H1 (cell line): ENCODE data around the gene OR51E1. TPM values are rescaled to one million over a fixed set of nuclear protein-coding genes. Genes with fewer than 3 reads are reported as not detected.

Experiments used
- GTF2F1 ChIP-seq: IDR thresholded peaks from 2 replicates; pipeline ENCODE4 v1.6.1; 2012; ENCODE audit warnings: low read depth, low read length, improper control_type of control experiment, borderline replicate concordance
- JUND ChIP-seq: IDR thresholded peaks from 2 replicates; pipeline ENCODE4 v1.6.1; 2011; ENCODE audit warnings: mild to moderate bottlenecking, improper control_type of control experiment, low read length
- PHF8 ChIP-seq: fragments of 200-600 bp; sonication (generic); conservative IDR thresholded peaks from 2 replicates; pipeline ENCODE4 v1.7.1; 2012; ENCODE audit warnings: low read depth, mild to moderate bottlenecking, inconsistent platforms, low read length, moderate library complexity
- SIX5 ChIP-seq: IDR thresholded peaks from 2 replicates; pipeline ENCODE4 v1.6.1; 2011; ENCODE audit warnings: mild to moderate bottlenecking, low read depth, low read length
- TAF7 ChIP-seq: optimal IDR thresholded peaks from 2 replicates; pipeline ENCODE3; 2011; ENCODE audit warnings: low read depth, mild to moderate bottlenecking, inconsistent platforms, low read length, moderate library complexity, borderline replicate concordance
- ZNF274 ChIP-seq: IDR thresholded peaks from 2 replicates; pipeline ENCODE4 v1.7.0; 2012; ENCODE audit warnings: low read length, borderline replicate concordance; ENCODE audit errors: extremely low read depth
- polyA plus RNA-seq, 7 experiments: library from polyadenylated mRNA; depleted of rRNA in 3 of 7; stranded (reverse) in 5 of 7; unstranded in 2 of 7; fragments of >200 nt in 5 of 7; fragments of 200-250 nt in 2 of 7; gene quantifications; 1 replicate in 5 of 7; 2 replicates in 1 of 7; 4 replicates in 1 of 7; pipeline versions ENCODE4 v1.2.1 to v1.2.3, GENCODE V29; 2011 to 2013; ENCODE audit warnings: missing spikeins in 2 of 7, mixed read lengths in 2 of 7
- total RNA-seq: library from RNA; stranded (reverse); fragmentation: NEBNext Ultra II Directional; extraction: Animal tissue kit (Norgen Biotek cat#: 25700); gene quantifications from 2 replicates; pipeline ENCODE4 v1.2.1, GENCODE V29; 2021

The OR51E1 gene
- total and polyA plus RNA-seq, 2 of the 8 experiments (the other 6 are each of a cell fraction or from before 2014, with no cell fraction given) = not detected

DNA sequence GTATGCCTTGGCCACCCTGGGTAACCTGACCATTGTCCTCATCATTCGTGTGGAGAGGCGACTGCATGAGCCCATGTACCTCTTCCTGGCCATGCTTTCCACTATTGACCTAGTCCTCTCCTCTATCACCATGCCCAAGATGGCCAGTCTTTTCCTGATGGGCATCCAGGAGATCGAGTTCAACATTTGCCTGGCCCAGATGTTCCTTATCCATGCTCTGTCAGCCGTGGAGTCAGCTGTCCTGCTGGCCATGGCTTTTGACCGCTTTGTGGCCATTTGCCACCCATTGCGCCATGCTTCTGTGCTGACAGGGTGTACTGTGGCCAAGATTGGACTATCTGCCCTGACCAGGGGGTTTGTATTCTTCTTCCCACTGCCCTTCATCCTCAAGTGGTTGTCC is 3.9 kb upstream of the OR51E1 start (continued):
- TF ChIP-seq PHF8 (no peak), SIX5 (no peak), GTF2F1 (no peak), ZNF274 (no peak), TAF7 (no peak), JUND (no peak)
